Measurements from ENCODE around the gene ZFY. TPM values are rescaled to one million over a fixed set of nuclear protein-coding genes. Genes with fewer than 3 reads are reported as not detected.
A peak's percentile ranks its signal among the peaks of the same experiment; 100 is the strongest.

The ZFY gene
- total RNA-seq (2014; rRNA removed; shearing (Covaris generic)), result 7.5 and 12.4 TPM in 2 replicates
- 4.0 and 6.7 TPM in 2 replicates for polyA plus RNA-seq (2015; cell fraction: cytosol; rRNA removed)
- polyA plus RNA-seq (2015; cell fraction: nucleus; rRNA removed), result 8.3 and 8.7 TPM in 2 replicates

DNA sequence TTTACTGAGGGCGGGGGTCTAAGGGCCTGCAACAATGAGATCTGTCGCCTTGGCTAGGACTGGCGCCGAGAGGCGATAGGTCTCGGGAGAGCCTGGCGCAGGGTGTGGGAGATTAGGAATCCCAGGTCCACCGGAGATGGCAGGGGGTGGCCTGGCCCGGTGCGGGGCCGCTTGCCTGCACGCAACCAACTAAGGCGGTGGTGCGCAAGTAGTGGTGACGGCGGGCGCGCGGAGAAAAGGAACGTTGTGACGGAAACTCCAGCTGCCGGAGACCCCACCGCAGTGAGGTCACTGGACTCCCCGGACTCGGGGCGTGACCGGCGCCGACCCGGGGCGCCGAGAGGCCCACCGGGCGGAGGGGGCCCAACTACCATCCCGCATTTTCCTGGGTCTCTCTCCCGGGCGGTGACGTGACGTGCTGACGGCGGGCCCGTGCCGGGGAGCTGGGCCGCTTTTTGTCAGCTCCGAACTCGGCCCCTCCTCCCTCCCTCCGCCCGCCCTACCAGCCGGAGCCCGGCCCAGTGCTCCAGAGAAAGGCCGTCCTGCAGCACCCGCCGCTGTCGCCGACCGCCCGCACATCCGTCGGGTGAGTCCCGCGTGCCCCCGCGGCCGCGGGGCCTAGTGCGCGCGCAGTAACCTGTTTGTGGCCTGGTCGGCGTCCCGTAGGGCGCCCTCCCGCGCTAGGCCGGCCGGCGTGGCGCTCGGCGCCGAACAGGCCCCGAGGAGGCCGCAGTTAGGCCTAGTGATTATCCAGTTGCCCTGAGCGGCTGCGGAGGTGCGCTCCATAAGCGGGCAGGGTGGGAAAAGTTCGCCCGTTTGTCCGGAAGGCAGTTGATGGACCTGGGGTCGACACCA lies at the start of gene ZFY:
Gene ZFY, plus strand, starts transcription at position 521 of the 855 bp plus-strand sequence. CDS start 18,556 bp downstream, outside the sequence.
- peak; percentile 38 for DNase-seq (ENCODE audit: low read depth)

DNA sequence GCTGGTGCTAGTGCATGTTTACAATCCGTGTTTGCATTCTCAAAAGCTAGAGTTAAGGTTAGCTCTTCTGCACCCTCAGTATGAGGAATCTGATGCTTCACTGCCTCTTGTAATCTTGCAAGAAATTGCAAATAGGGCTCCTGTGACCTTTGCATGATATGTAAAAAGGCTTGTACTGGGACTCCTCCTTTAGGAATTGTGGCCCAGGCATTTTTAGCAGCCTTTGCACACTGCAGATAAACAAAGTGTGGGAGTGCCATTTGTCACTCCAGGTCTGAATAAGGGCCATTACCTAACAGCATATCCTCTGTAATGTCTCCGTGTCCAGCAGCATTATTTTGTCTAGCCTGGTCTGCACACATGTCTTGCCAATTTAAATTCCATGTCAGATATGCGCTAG lies 49.3 kb upstream of the ZFY start:
- no peak for DNase-seq (ENCODE audit: low read depth)

DNA sequence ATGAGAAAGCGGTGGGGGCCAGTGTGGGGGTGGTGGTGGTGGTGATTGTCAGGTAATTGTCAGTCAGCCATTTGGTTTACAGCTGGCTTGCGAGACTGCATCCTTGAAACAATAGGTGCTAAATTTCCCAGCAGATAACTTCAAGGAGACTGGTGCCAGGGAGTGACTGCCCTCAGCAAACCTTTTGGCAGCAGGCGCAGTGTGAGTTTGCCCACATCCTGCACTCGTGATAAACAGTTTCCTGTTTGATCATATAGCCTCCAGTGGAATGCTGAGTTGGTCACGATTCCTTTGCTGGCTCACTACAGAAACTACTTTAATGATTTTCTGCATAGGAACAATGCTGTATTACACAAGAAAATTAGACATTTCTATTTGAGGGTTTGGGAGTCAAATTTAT lies 47.8 kb upstream of the ZFY start:
- DNase-seq (ENCODE audit: low read depth), result peak; percentile 89

DNA sequence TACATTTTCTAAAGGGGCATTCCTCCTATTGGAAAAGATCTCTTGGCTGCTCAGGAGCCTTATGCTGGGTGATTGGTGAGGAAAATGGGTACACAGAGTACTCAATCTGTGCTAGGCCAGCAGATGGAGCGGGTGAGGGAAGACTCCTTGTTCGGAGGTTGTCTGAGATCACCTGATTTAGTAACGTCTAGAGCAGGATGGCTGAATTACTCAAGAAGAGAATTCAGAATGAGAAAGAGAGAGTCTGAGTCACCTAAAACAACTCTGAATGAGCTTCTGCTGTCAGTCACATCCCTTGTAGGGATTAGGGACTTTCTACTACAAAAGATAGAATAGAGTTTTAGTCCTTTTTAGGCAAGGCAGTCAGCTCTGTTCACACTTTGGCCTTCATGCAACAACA lies 47.2 kb upstream of the ZFY start:
- peak; percentile 79 for DNase-seq (ENCODE audit: low read depth)

DNA sequence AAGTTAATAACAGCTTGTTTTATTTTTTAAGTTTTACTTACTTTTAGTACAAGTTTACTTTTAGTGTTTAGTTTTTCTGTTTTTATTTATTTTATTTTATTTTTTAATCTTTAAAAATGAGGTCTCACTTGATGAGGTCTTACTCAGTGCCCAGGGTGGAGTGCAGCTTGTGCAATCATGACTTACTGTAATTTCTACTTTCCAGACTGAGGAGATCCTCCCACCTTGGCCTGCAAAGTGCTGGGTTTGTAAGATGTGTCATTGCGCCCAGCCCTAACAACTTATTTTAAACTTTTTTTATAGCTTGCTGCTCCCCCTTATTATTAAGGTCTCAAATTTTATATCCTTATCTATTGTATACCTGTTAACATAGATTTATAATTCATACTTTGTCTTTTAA lies 41.7 kb upstream of the ZFY start:
- no peak for DNase-seq (ENCODE audit: low read depth)

DNA sequence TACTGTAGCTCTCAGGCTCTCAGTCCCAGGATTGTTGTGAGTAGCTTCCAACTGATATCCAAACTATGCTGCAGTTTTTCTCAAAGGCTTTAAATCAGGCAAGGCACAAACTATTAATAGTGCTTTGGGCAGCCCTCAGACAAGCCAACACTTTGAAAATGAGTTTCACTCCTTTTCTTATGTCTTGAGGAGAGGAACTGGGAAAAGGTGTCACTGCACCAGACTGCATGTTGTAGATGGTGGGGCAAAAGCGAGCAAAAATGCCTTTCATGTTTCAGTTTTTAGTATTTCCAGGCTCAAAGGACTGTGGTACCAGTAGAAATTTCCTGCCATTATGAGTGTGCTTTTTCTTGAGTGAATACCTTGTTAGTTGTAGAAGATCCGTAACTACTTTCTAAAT lies 39.1 kb upstream of the ZFY start:
- no peak for DNase-seq (ENCODE audit: low read depth)

DNA sequence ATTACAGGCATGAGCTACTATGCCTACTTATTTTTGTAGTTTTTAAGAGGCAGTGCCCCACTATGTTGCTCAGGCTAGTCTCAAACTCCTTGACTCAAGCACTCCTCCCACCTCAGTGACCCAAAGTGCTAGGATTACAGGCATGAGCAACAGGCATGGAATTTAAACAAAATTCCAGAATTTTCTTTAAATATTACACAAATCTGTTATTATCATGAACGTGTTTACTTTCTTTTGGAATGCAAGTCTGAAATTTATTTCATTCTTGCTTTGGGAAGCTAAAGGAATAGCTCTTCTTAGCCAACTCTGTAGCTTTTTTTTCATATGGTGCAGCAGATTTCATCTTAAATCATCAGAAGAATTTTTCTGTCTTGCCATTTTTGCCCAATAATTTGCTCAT lies 27.8 kb upstream of the ZFY start:
- no peak for DNase-seq (ENCODE audit: low read depth)

DNA sequence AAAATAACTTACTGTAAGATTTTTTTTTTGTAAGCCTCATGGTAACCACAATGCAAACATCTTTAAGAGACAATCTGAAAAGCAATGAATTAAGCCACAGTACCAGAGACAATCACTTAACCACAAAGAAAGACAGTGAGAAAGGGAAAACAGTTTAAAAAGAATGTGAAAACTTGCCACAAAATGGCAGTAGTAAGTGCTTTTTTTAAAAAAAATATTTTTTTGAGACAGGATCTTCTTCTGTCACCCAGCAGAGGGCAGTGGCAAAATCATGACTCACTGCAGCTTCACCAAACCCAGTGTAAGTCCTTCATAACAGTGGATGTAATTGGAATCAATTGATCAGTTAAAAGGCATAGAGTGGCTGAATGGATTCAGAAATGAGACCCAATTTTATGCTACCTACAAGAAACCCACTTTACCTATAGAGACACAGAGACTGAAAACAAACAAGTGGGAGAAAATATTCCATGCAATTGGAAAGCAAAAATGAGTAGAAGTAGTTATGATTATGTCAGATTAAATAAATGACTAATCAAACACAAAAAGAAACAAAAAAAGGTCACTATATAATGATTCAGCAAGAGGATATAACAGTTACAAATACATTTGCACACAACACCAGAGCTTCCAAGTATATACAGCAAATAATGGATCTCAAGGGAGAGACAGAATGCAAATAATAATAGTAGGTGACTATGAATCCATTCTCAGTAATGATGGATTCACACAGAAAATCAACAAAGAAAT lies 21.9 kb upstream of the ZFY start:
- peak; percentile 67 for DNase-seq (ENCODE audit: low read depth)

DNA sequence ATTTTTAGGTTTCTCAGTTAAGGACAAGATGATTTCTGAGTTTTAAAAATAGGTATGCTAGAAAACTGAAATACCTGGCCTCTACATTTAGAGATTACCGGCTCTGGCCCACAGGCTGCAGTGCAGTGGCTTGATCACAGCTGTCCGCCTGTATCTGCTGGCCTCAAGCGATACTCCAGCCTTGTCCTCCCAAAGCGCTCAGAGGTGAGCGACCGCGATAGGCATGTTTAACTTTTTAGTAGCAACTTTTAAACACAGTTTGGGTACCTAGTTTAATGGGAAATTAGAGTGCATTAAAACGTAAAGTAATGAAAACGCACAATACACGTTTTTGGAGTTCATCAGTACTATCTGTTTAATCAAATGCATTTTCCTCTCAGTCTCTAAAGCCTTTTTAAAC lies 1.1 kb upstream of the ZFY start:
- DNase-seq (ENCODE audit: low read depth), result no peak

DNA sequence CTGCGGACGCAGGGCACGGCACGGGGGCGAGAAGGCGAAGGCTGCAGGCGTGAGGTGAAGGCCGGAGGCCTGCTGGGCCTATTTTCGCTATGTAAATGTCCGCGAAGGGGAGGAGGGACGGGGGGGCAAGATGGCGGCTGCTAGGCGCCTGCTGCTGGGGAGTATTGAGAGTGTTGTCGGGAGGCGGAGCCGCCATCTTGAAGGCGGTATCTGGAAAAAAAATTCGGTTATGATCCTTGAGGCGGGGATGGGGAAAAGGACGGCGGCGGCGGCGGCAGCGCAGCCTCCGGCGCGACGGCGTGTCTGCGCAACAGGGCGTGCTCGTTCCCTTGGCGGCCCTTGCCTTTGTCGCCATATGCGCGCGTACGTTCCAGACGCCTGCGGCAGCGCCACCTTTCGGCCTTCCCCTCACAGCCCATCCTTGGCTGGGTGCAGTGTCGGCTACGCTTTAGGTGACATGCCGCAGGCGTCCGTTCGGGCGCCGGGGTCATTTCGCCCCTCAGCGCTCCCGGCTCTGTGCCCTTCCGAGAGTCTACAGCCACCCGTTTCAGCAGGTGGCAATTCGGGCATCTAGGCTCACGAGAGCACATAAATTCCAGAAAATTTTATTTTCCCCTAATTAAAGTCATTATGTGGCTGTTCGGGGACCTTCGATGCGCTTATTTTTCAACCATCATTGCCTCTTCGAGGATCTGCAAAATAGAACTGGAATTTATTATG lies 695 bp downstream of the ZFY start:
- DNase-seq (ENCODE audit: low read depth), result peak; percentile 94

DNA sequence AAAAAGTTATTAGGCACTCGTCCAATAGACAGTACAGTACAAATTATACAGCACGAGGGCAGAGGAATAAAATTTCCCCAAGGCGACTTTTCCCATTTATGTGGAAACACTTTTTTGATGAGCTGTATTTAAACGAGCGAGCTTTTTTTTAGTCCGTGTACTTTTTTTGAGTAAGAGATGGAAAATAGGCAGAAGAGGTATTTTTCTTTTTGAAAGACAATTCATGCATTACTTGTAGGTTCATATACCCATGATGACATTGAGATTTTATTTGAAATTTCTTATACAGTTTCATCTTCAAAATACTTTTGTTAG lies 1.2 kb downstream of the ZFY start:
- no peak for DNase-seq (ENCODE audit: low read depth)

DNA sequence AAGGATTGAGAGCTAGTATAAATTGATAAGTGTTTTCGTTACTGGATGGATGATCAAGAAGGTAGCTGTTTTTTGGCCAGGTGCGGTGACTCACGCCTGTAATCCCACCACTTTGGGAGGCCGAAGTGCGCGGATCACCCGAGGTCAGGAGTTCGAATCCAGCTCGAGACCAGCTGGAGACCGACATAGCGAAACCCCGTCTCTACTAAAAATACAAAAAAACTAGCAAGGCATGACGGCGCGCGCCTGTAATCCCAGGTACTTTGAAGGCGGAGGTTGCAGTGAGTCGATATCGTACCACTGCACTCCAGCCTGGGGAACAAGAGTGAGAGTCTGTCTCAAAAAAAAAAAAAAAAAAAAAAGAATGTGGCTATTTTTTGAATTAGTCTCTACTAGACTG lies 2.0 kb downstream of the ZFY start:
- DNase-seq (ENCODE audit: low read depth), result no peak

DNA sequence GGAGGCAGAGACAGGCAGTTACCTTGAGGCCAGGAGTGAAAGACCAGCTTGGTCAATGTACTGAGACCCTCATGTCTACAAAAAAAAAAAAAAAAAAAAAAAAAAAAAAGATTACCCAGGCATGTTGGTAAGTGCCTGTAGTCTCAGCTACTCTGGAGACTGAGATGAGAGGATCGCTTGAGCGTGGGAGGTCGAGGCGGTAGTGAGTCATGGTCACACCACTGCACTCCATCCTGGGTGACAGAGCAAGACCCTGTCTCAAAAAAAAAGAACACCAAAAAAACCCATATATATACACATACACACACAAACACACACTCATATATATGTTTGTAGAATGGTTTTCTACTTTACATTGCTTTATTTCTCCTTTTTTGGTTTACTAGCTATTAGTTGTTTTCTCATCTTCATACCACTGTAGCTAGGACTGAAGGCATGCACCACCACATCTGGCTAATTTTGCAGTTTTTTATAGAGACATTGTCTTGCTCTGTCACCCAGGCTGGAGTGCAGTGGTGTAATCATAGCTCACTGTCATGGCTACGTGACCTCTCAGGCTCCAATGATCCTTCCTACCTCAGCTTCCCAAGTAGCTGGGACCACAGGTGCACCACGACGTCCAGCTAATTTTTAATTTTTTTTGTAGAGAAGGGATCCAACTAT lies 14.5 kb downstream of the ZFY start:
- DNase-seq (ENCODE audit: low read depth), result no peak

DNA sequence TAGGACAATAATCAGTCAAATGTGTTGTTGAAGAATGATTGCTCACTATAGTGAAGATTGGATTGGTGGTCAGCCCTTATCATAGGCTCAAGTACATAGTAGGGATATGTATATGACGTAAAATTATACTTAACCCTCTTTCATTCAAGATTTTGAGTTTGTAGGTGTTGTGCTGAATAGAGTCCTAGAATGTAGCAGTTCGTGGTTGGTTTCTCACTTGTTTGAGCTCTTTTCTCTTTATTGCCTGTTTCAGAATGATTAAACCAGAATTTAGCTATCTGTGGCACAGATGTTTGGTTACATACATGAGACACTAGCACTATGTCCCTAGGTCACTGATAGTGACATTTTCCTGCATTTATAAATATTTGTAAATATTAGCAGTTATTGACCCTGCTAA lies 15.5 kb downstream of the ZFY start:
- no peak for DNase-seq (ENCODE audit: low read depth)

DNA sequence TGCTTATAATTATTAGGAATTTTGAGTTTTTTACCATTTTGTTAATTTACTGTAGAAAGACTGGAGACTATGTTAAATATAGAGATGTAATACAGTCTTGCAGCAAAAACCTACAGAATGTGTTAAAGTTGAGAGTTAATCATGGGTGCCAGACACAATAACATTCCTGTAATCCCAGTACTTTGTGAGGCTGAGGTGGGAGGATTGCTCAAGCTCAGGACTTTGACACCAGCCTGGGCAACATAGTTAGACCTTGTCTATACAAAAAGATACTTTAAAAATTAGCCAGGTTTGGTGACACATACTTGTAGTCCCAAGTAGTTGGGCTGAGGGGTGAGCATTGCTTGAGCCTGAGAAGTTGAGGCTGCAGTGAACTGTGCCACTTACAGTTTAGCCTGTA lies 17.7 kb downstream of the ZFY start:
- DNase-seq (ENCODE audit: low read depth), result no peak

DNA sequence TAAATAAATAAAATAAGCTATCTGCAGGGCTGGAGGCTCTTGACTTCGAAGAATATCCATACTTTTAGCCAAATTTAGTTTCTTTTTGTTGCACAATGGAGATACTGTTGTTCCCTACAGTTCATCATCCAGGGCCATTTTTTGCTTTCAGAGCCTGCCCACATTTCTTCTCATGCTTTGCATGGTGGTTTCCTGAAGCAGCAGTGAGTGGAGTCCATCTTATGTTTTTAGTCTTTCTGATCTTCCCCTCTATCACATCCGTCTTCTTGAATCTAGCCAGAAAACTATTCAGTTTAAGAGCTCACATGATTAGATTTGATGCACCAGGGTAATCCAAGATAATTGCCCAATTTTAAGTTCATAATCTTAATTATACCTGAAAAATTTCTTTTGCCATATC lies 19.6 kb downstream of the ZFY start:
- no peak for DNase-seq (ENCODE audit: low read depth)

DNA sequence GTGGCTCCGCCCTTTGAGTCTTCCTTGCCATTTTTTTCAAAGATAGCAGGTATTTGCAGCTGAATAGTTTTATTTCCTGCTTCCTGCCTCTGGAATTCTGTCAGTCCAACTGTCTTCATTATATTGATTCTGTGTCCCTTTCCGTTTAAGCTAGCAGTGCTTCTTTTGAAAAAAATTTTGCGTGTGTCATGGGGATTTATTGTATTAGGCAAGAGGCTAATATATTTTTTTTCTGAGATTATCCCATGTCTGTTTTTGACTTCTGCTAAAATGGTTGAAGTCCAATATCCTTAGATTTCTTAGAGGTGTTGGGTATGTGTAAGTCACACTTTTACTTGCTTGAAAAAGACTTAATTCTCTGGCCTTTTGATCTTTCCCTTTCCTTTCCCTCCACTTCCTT lies 20.4 kb downstream of the ZFY start:
- no peak for DNase-seq (ENCODE audit: low read depth)

DNA sequence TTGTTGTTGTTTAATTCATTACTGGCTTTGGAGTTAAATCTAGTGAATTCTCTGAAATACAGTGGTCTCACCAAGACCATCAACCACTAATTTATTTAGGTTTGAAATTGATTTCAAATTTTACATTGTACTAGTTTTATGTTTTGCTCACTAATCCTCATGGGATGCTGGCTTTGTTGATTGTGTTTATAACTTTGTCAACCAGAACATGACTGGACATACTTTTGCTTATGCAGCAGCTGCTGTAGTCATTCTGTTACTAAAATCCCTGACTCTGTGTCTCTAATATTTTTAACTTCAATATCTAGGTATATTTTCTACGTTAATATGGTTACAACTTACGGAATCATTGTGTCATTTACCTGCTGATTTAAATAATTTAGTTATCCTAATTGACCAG lies 26.9 kb downstream of the ZFY start:
- no peak for DNase-seq (ENCODE audit: low read depth)

DNA sequence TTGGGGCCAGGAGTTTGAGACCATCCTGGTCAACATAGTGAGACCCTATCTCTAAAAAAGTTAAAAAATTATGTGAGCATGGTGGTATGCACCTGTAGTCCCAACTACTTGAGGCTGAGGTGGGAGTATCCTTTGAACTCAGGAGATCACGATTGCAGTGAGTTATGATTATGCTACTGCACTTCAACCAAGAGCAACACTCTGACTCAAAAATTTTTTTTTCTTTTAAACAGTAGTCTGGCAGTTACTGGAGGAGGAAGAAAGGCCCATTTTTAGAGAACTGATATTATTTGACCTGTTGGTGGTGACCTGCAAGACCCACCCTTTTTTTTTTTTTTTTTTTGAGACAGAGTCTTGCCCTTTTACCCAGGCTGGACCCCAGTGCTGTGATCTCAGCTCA lies 29.6 kb downstream of the ZFY start:
- DNase-seq (ENCODE audit: low read depth), result no peak

DNA sequence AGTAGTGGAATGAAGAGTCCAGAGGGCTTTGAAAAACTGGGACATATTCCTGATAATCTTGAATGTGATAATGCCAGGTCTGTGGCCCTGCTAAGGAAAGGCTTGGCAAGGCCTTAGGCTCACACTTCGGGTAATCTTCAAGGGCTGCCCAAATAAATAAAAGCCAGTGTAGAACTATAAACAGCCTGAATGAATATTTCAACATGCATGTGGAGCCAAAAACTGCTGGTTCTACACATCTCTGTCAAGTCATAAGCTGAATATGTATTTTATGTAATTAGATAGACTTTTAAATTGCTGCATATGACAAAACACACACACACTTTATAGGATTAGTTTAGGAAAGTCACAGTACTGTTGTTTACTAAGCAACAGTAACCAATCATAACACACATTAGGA lies 30.4 kb downstream of the ZFY start:
- no peak for DNase-seq (ENCODE audit: low read depth)

DNA sequence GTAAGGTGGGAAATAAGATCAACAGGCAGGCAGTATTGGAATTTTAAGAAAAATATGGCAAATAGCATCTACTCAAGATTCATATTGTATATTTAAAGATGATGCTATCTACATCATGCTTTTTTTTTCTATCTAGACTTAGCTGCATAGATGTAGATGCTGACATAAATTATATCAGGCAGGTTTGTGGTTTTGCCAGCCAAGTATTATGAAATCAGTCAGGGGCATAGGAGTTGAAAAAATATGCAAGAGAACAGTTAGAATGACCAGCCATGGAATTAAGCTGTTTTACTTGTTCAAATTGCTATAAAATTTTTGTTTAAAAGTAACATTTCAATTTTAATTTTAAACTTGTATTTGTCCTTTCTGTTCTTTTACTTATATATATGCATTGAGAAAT lies 34.4 kb downstream of the ZFY start:
- DNase-seq (ENCODE audit: low read depth), result no peak

DNA sequence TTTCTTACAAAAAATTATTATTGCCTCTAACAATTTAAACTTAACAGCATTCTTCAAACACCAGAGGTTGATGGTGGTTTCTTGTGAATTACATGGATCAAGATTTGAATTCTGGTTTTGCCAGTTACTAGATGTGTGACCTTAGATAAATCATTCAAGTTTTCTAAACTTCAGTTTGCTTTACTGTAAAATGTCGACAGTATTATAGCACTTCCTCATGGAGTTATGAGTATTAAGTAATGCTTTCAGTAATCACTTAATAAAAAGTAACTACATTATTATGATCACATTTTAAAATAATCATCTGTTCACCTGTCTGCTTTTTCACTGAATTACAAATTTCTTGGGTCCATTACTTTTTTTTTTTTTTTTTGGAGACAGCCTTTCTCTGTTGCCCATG lies 37.5 kb downstream of the ZFY start:
- DNase-seq (ENCODE audit: low read depth), result no peak

Data from HT1080 (cell line).